Measurements from ENCODE around the gene TRMT2A.
A peak's percentile ranks its signal among the peaks of the same experiment; 100 is the strongest.

The TRMT2A gene

DNA sequence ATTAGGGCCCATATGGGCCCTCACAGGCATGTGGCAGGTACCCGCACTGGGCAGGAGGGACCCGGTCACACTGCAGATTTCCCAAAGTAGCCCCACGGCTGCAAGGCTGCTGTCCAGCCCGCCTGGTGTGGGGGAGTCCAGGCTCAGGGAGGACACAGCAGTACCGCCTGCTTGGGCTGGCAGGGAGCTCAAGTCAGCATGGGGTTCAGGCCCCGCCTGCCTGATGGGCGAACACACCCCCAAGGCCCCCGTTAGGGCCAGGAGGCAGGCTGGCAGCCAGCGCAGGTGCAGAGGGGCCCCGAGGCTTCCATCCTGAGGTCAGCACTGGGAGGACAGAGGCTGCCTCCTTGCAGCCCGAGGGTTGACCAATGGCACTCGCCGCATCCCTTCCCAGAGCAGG is 20.1 kb upstream of the TRMT2A start (continued):
- TF ChIP-seq ZNF302 (tag by site-specific recombination; IDR thresholded peaks at IDR 0.05; ENCODE audit: low read depth): no peak

DNA sequence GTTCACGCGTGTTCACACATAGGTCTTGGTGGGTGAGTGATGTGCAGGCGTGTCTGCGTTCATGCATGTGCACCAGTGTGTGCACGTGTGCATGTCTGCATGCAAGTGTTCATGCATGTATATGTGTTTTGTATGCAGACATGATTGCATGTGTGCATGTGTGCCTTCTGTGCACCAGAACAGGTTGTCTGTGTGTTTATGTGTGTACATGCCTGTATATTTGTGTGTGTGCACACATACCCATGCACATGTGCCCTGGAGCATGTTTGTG is 19.5 kb upstream of the TRMT2A start:
- Histone ChIP-seq H3K36me3 (ENCODE audit: control insufficient read depth in 2 of 2, insufficient read depth in 1 of 2, low read length in 2 of 2) (peaks cover 0 to 46% of the 10 kb centered on the region in 2 experiments; a peak in 1 of 3 replicates), H3K4me3 (ENCODE audit: low read depth, low read length) (no peak overlapping the region), H3K4me1 (ENCODE audit: control insufficient read depth, insufficient read depth, low read length) (peaks cover 5% of the 10 kb centered on the region), H3K9me3 (ENCODE audit: control insufficient read depth, insufficient read depth, low read depth, low read length) (no peaks in the 10 kb centered on the region), H3K27ac (ENCODE audit: extremely low read depth, low read depth, low read length) (no peak overlapping the region)
- TF ChIP-seq ZNF223 (tag by site-specific recombination; IDR thresholded peaks at IDR 0.05) (no peak), ZNF560 (tag by site-specific recombination; IDR thresholded peaks at IDR 0.05; ENCODE audit: borderline replicate concordance) (no peak), ZNF571 (tag by site-specific recombination; IDR thresholded peaks at IDR 0.05) (no peak), REPIN1 (tag by site-specific recombination; IDR thresholded peaks at IDR 0.05; ENCODE audit: low read depth) (no peak), ZFP3 (tag by site-specific recombination; IDR thresholded peaks at IDR 0.05; ENCODE audit: low read depth) (no peak), ZNF133 (tag by site-specific recombination; IDR thresholded peaks at IDR 0.05) (no peak), SETDB1 (IDR thresholded peaks at IDR 0.05; ENCODE audit: insufficient read length, low read length) (no peak), YY2 (tag by site-specific recombination; IDR thresholded peaks at IDR 0.05) (no peak), GFI1B (tag by site-specific recombination; IDR thresholded peaks at IDR 0.05) (no peak), GLIS2 (tag by site-specific recombination; IDR thresholded peaks at IDR 0.05) (no peak)
- TF ChIP-seq, protein P1, sequence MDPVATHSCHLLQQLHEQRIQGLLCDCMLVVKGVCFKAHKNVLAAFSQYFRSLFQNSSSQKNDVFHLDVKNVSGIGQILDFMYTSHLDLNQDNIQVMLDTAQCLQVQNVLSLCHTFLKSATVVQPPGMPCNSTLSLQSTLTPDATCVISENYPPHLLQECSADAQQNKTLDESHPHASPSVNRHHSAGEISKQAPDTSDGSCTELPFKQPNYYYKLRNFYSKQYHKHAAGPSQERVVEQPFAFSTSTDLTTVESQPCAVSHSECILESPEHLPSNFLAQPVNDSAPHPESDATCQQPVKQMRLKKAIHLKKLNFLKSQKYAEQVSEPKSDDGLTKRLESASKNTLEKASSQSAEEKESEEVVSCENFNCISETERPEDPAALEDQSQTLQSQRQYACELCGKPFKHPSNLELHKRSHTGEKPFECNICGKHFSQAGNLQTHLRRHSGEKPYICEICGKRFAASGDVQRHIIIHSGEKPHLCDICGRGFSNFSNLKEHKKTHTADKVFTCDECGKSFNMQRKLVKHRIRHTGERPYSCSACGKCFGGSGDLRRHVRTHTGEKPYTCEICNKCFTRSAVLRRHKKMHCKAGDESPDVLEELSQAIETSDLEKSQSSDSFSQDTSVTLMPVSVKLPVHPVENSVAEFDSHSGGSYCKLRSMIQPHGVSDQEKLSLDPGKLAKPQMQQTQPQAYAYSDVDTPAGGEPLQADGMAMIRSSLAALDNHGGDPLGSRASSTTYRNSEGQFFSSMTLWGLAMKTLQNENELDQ (tag by site-specific recombination; IDR thresholded peaks at IDR 0.05; ENCODE audit: low read depth): no peak
- TF ChIP-seq, protein P2, sequence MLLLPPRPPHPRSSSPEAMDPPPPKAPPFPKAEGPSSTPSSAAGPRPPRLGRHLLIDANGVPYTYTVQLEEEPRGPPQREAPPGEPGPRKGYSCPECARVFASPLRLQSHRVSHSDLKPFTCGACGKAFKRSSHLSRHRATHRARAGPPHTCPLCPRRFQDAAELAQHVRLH (tag by site-specific recombination; IDR thresholded peaks at IDR 0.05): no peak
- ChIA-PET POLR2A (interaction anchor here (1.0 to 1.3 kb wide), 2 partner anchors 11 to 19 kb away, joined by 3 read pairs; no protein-coding TSS in a partner anchor), CTCF (interaction anchor here (1.0 to 1.8 kb wide), 3 partner anchors 19 to 103 kb away, joined by 3 to 6 read pairs (median 3); no protein-coding TSS in a partner anchor)

DNA sequence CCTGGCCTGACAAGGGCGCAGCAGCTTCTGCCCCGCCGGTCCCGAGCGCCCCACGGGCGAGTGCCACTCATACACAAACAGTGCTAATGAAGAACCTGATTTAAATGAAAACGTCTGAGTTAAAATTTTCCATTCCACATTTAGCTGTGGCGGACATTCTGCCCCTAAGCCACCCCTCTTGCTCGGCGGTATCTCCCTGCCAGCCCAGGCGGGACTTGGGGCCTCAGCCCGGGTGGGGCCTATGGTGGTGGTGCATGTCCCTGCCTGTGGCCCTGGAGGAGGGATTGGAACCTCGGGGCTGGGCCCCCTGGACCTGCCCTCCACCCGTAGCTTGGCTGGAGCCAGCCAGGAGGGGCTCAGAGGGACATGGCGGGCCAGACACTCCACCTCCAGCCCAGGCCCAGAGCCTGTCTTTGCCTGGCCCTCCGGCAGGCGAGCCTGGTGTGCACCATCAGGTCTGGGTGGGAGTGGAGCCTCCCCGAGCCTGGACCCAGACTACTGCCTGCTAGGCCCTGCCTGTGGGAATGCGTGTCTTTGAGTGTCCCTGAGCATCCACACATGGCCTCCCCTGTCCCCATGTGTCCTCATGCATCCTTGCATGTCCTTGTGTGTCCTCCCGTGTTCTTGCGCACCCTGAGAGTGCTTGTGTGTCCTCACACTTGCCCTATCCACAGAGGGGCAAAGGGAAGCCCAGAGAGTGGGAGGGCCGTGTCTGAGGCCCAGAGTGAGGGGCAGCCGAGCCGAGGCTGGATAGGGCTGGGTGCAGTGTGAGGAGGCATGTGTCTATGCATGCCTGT is 19.0 kb upstream of the TRMT2A start:
- TF ChIP-seq GLIS1 (tag by site-specific recombination; IDR thresholded peaks at IDR 0.05) (peak; percentile 50), ZNF677 (tag by site-specific recombination; IDR thresholded peaks at IDR 0.05) (no peak), ZNF211 (tag by site-specific recombination; IDR thresholded peaks at IDR 0.05; ENCODE audit: low read depth) (no peak), ZNF423 (tag by site-specific recombination; IDR thresholded peaks at IDR 0.05) (no peak), SP2 (tag by site-specific recombination; IDR thresholded peaks at IDR 0.05) (peak; percentile 36), KLF1 (tag by site-specific recombination; IDR thresholded peaks at IDR 0.05) (peak; percentile 80), ZBTB20 (tag by site-specific recombination; IDR thresholded peaks at IDR 0.05) (no peak), GLIS2 (tag by site-specific recombination; IDR thresholded peaks at IDR 0.05) (peak; percentile 42; the same call in 1 of the 2 replicates), ZNF223 (tag by site-specific recombination; IDR thresholded peaks at IDR 0.05) (no peak)
- Histone ChIP-seq H3K36me3 (ENCODE audit: control insufficient read depth in 2 of 2, insufficient read depth in 1 of 2, low read length in 2 of 2) (peaks cover 0 to 41% of the 10 kb centered on the region in 2 experiments; a peak in 1 of 3 replicates), H3K4me3 (ENCODE audit: low read depth, low read length) (no peak overlapping the region), H3K4me1 (ENCODE audit: control insufficient read depth, insufficient read depth, low read length) (peaks cover 5% of the 10 kb centered on the region), H3K9me3 (ENCODE audit: control insufficient read depth, insufficient read depth, low read depth, low read length) (no peaks in the 10 kb centered on the region), H3K27ac (ENCODE audit: extremely low read depth, low read depth, low read length) (0 out of 2 replicates have a peak overlapping the region, but pooled peaks have one; percentile 16)
- ChIA-PET CTCF (interaction anchor here (0.7 to 1.8 kb wide), 5 partner anchors 20 to 163 kb away, joined by 3 to 6 read pairs (median 3); no protein-coding TSS in a partner anchor), POLR2A (interaction anchor here (1.0 to 1.3 kb wide), 2 partner anchors 12 to 19 kb away, joined by 3 read pairs; no protein-coding TSS in a partner anchor)

All from HEK293 (cell line).